NB4 (cell line): ENCODE results near the gene GDPD2.

Experiments
- CTCF ChIP-seq: IDR thresholded peaks from one replicate; pipeline ENCODE4 v1.5.1; 2012; ENCODE audit warnings: low read depth, low read length
- MYC ChIP-seq: IDR thresholded peaks from 2 replicates; pipeline ENCODE4 v1.6.1; 2011; ENCODE audit warnings: low read depth, low read length
- POLR2A ChIP-seq: IDR thresholded peaks from 2 replicates; pipeline ENCODE4 v1.6.1; 2011; ENCODE audit warnings: mild to moderate bottlenecking; ENCODE audit not compliant: insufficient read length; ENCODE audit errors: extremely low read depth

GRCh38 chrX:70464051-70464450 is 40.9 kb downstream of the GDPD2 start:
- TF ChIP-seq CTCF (no peak), POLR2A (no peak), MYC (no peak)
